NT2/D1 (cell line): ENCODE results near the gene REV1.

Experiments
- YY1 ChIP-seq: IDR thresholded peaks from 2 replicates; pipeline ENCODE4 v1.6.1; 2011; ENCODE audit not compliant: insufficient read length, insufficient read depth
- ZNF274 ChIP-seq: IDR thresholded peaks from 2 replicates; pipeline ENCODE4 v1.6.1; 2011; ENCODE audit warnings: mild to moderate bottlenecking, low read depth, low read length

DNA sequence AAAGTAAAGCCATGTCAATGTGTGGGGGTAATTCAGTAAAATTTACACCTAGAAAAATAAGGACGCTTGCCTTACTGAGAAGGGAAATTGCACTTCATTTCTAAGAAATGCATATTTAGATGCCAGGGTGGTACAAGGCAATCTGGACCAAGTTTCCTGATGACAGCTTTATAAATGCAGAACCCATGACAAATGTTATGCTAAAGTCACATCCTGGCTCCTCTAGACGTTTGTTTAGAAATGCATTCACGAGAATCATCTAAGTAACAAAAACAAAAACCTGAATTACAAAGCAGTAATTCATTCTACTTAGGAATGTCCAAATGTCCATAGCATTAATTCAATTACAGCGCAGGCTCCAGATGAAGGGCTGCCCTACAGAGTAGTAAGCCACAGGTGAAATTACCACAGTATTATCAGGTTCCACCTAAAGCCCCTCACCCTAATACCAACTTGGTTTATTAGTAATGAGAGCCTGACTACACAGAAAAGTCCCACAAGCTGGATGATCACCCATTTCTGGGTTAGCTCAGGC is 49.8 kb downstream of the REV1 start:
- TF ChIP-seq YY1: no peak
- TF ChIP-seq ZNF274: no peak
